Measurements from ENCODE around the gene UNC119. TPM values are rescaled to one million over a fixed set of nuclear protein-coding genes. Genes with fewer than 3 reads are reported as not detected.

The UNC119 gene
- total and polyA plus RNA-seq, 4 donors, result 14.0 to 20.0 (median 16.1) TPM

DNA sequence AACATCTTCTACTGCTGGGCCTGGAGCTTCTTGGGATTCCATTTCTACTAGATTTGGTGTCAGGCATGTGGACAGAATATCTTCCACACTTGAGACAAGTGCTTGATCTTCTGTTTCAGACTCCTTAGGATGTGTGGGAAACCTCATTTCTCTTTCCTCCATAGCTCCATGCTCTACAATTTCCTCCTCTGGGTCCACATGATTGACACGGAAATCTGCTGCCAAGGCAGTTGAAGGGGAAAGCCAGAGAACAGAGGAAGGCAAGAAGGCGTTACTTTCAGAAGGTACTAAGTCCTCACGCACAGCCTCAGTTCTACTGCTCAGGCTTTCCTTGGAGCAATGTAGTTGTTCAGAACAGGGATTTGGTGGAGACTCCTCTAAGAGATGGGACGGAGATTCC lies 39.8 kb upstream of the UNC119 start:
- peaks cover under 1 to 2% (median 1%) of the 10 kb centered on the region in 4 donors for H3K4me1 ChIP-seq (ENCODE audit: control insufficient read depth in 4 of 4, insufficient read depth in 4 of 4, low read length in 3 of 4)
- TF ChIP-seq, protein P1, sequence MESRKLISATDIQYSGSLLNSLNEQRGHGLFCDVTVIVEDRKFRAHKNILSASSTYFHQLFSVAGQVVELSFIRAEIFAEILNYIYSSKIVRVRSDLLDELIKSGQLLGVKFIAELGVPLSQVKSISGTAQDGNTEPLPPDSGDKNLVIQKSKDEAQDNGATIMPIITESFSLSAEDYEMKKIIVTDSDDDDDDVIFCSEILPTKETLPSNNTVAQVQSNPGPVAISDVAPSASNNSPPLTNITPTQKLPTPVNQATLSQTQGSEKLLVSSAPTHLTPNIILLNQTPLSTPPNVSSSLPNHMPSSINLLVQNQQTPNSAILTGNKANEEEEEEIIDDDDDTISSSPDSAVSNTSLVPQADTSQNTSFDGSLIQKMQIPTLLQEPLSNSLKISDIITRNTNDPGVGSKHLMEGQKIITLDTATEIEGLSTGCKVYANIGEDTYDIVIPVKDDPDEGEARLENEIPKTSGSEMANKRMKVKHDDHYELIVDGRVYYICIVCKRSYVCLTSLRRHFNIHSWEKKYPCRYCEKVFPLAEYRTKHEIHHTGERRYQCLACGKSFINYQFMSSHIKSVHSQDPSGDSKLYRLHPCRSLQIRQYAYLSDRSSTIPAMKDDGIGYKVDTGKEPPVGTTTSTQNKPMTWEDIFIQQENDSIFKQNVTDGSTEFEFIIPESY (IDR thresholded peaks at IDR 0.05), result no peak
- TF ChIP-seq JUND (IDR thresholded peaks at IDR 0.05) (no peak), FOXA2 (IDR thresholded peaks at IDR 0.05) (no peak), SP1 (IDR thresholded peaks at IDR 0.05) (no peak), RAD21 (IDR thresholded peaks at IDR 0.05) (no peak), NR2F2 (IDR thresholded peaks at IDR 0.05) (no peak), GABPA (IDR thresholded peaks at IDR 0.05 in 1 of 2, conservative IDR thresholded peaks at IDR 0.05 in 1 of 2) (no peak), FOXA1 (IDR thresholded peaks at IDR 0.05) (no peak), RXRA (IDR thresholded peaks at IDR 0.05) (no peak), EGR1 (IDR thresholded peaks at IDR 0.05; ENCODE audit: low read depth in 2 of 2) (no peak), YY1 (IDR thresholded peaks at IDR 0.05) (no peak), HNF4G (IDR thresholded peaks at IDR 0.05) (no peak), TAF1 (conservative IDR thresholded peaks at IDR 0.05) (no peak)
- TF ChIP-seq, protein P2, sequence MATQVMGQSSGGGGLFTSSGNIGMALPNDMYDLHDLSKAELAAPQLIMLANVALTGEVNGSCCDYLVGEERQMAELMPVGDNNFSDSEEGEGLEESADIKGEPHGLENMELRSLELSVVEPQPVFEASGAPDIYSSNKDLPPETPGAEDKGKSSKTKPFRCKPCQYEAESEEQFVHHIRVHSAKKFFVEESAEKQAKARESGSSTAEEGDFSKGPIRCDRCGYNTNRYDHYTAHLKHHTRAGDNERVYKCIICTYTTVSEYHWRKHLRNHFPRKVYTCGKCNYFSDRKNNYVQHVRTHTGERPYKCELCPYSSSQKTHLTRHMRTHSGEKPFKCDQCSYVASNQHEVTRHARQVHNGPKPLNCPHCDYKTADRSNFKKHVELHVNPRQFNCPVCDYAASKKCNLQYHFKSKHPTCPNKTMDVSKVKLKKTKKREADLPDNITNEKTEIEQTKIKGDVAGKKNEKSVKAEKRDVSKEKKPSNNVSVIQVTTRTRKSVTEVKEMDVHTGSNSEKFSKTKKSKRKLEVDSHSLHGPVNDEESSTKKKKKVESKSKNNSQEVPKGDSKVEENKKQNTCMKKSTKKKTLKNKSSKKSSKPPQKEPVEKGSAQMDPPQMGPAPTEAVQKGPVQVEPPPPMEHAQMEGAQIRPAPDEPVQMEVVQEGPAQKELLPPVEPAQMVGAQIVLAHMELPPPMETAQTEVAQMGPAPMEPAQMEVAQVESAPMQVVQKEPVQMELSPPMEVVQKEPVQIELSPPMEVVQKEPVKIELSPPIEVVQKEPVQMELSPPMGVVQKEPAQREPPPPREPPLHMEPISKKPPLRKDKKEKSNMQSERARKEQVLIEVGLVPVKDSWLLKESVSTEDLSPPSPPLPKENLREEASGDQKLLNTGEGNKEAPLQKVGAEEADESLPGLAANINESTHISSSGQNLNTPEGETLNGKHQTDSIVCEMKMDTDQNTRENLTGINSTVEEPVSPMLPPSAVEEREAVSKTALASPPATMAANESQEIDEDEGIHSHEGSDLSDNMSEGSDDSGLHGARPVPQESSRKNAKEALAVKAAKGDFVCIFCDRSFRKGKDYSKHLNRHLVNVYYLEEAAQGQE (IDR thresholded peaks at IDR 0.05), result no peak
- TF ChIP-seq, protein P3, sequence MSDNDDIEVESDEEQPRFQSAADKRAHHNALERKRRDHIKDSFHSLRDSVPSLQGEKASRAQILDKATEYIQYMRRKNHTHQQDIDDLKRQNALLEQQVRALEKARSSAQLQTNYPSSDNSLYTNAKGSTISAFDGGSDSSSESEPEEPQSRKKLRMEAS (IDR thresholded peaks at IDR 0.05), result no peak
- TF ChIP-seq, protein P4, sequence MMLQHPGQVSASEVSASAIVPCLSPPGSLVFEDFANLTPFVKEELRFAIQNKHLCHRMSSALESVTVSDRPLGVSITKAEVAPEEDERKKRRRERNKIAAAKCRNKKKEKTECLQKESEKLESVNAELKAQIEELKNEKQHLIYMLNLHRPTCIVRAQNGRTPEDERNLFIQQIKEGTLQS (IDR thresholded peaks at IDR 0.05), result no peak
- TF ChIP-seq, protein P5, sequence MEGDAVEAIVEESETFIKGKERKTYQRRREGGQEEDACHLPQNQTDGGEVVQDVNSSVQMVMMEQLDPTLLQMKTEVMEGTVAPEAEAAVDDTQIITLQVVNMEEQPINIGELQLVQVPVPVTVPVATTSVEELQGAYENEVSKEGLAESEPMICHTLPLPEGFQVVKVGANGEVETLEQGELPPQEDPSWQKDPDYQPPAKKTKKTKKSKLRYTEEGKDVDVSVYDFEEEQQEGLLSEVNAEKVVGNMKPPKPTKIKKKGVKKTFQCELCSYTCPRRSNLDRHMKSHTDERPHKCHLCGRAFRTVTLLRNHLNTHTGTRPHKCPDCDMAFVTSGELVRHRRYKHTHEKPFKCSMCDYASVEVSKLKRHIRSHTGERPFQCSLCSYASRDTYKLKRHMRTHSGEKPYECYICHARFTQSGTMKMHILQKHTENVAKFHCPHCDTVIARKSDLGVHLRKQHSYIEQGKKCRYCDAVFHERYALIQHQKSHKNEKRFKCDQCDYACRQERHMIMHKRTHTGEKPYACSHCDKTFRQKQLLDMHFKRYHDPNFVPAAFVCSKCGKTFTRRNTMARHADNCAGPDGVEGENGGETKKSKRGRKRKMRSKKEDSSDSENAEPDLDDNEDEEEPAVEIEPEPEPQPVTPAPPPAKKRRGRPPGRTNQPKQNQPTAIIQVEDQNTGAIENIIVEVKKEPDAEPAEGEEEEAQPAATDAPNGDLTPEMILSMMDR (IDR thresholded peaks at IDR 0.05; ENCODE audit: low read depth, low read length, missing input control), result no peak
- H3K27me3 ChIP-seq (ENCODE audit: control insufficient read depth in 4 of 4, insufficient read depth in 4 of 4, low read length in 3 of 4), result no peaks in the 10 kb centered on the region
- H3K36me3 ChIP-seq (ENCODE audit: control insufficient read depth in 4 of 4, insufficient read depth in 3 of 4, low read depth in 1 of 4, low read length in 3 of 4), result peaks cover 0 to 20% (median 10%) of the 10 kb centered on the region in 4 donors
- 94% methylated on average over 4 of the region's 4 CpGs for WGBS
- H3K27ac ChIP-seq (ENCODE audit: low read depth in 1 of 2, low read length in 2 of 2), result no peak overlapping the region
- H3K9me3 ChIP-seq (ENCODE audit: control insufficient read depth in 4 of 4, low read length in 3 of 4), result no peaks in the 10 kb centered on the region
- H3K4me3 ChIP-seq (ENCODE audit: low read depth in 1 of 3, low read length in 3 of 3), result no peak overlapping the region
- no peak overlapping the region for H3K9ac ChIP-seq (ENCODE audit: low read depth in 1 of 2, low read length in 2 of 2)
- DNase-seq (ENCODE audit: low spot score), result no peak
